DND-41 (cell line): ENCODE results near the gene SH3RF3.

Source experiments
- ATAC-seq: fragments of 200-7000 bp; cut with Tn5 transposase; 3 replicates; pipeline ENCODE4 v1.9.1; 2021; ENCODE audit warnings: low read depth; ENCODE audit not compliant: insufficient read depth
- DNase-seq: peaks from one replicate; pipeline ENCODE4 v3.0.0-alpha.2; 2020
- H2AFZ ChIP-seq: 2 replicates; pipeline ENCODE4 v1.6.0; 2012; ENCODE audit warnings: low read depth, low read length
- H3K27ac ChIP-seq: 2 replicates; pipeline ENCODE4 v1.5.1; 2012; ENCODE audit warnings: low read length, inconsistent platforms
- H3K27me3 ChIP-seq: fragments of 200-600 bp; sonication (generic); 2 replicates; pipeline ENCODE4 v1.6.0; 2012; ENCODE audit warnings: low read length, mild to moderate bottlenecking, inconsistent platforms; ENCODE audit not compliant: insufficient read depth, poor library complexity
- H3K36me3 ChIP-seq: 2 replicates; pipeline ENCODE4 v1.5.1; 2012; ENCODE audit warnings: low read length, inconsistent platforms; ENCODE audit not compliant: insufficient read depth
- H3K4me1 ChIP-seq: 2 replicates; pipeline ENCODE4 v1.5.1; 2012; ENCODE audit warnings: mild to moderate bottlenecking, low read length; ENCODE audit not compliant: insufficient read depth
- H3K4me2 ChIP-seq: 2 replicates; pipeline ENCODE4 v1.6.0; 2012; ENCODE audit warnings: mild to moderate bottlenecking, moderate library complexity, low read length, inconsistent platforms; ENCODE audit not compliant: insufficient read depth
- H3K4me3 ChIP-seq, 2 experiments: fragments of 200-600 bp in 1 of 2; shearing (Covaris generic) in 1 of 2; 2 replicates each; pipeline ENCODE4 v1.5.1; 2012 to 2016; ENCODE audit warnings: inconsistent platforms in 2 of 2, low read length in 2 of 2, mild to moderate bottlenecking in 2 of 2, low read depth in 1 of 2, moderate library complexity in 1 of 2
- H3K79me2 ChIP-seq: 2 replicates; pipeline ENCODE4 v1.6.0; 2012; ENCODE audit warnings: low read length, inconsistent platforms; ENCODE audit not compliant: insufficient read depth
- H3K9ac ChIP-seq: 2 replicates; pipeline ENCODE4 v1.6.0; 2012; ENCODE audit warnings: low read depth, mild to moderate bottlenecking, inconsistent platforms, low read length, moderate library complexity
- H3K9me3 ChIP-seq: 2 replicates; pipeline ENCODE4 v1.5.1; 2012; ENCODE audit warnings: low read length, moderate library complexity, mild to moderate bottlenecking, inconsistent platforms; ENCODE audit not compliant: insufficient read depth, severe bottlenecking
- H4K20me1 ChIP-seq: 2 replicates; pipeline ENCODE4 v1.6.0; 2012; ENCODE audit warnings: low read length; ENCODE audit not compliant: insufficient read depth
- EZH2 ChIP-seq: IDR thresholded peaks from 3 replicates; pipeline ENCODE4 v1.6.1; 2012; ENCODE audit warnings: borderline replicate concordance, low read depth, mild to moderate bottlenecking, moderate library complexity, low read length, inconsistent platforms; ENCODE audit not compliant: severe bottlenecking
- TF ChIP-seq, protein P1 (sequence below): IDR thresholded peaks from 2 replicates; pipeline ENCODE4 v1.5.1; 2012; ENCODE audit warnings: borderline replicate concordance, low read length, moderate library complexity, mild to moderate bottlenecking; ENCODE audit not compliant: poor library complexity, severe bottlenecking; ENCODE audit errors: extremely low read depth

The SH3RF3 gene

DNA sequence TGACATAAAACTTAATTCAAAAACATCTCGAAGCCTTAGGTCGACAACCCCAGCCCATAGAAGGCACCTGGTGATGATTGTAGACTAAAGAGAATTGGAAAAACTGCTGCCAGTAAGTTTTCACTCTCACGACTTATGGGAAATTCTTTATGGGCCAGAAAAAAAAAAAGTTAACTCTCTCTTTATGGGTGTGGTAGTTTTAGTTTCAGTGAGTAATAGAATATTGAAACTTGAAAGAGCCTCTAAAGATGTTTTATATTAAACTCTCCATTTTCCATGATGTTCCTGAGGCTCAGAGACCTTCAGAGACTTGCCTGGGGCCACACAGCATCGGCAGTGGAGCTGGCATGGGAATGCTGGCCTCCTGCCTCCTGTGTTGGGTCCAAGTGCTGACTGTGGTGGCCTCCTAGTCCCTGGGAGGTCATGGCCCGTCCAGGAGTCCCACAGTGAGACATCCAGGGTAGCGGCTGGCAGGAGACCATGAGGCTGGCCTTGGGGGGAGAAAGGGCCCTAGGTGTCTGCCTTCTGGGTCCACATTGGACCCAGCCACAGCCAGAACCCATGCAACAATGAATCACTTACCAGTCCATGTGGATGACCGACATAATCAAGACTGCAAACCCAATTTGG lies 325.9 kb downstream of the SH3RF3 start:
- H3K4me1 ChIP-seq = no peaks in the 10 kb centered on the region

GRCh38 chr2:109455731-109456691 lies 327.0 kb downstream of the SH3RF3 start:
- Histone ChIP-seq H2AFZ (no peak overlapping the region), H3K36me3 (no peaks in the 10 kb centered on the region), H3K4me2 (no peak overlapping the region), H3K79me2 (no peaks in the 10 kb centered on the region), H4K20me1 (0 out of 2 replicates have a peak, but pooled peaks cover under 1% of the 10 kb centered on the region), H3K9ac (no peak overlapping the region), H3K4me3 (no peak overlapping the region), H3K9me3 (no peaks in the 10 kb centered on the region), H3K27ac (no peak overlapping the region), H3K27me3 (peaks cover 12% of the 10 kb centered on the region), H3K4me1 (no peaks in the 10 kb centered on the region)
- ATAC-seq = no peak
- TF ChIP-seq, protein P1, sequence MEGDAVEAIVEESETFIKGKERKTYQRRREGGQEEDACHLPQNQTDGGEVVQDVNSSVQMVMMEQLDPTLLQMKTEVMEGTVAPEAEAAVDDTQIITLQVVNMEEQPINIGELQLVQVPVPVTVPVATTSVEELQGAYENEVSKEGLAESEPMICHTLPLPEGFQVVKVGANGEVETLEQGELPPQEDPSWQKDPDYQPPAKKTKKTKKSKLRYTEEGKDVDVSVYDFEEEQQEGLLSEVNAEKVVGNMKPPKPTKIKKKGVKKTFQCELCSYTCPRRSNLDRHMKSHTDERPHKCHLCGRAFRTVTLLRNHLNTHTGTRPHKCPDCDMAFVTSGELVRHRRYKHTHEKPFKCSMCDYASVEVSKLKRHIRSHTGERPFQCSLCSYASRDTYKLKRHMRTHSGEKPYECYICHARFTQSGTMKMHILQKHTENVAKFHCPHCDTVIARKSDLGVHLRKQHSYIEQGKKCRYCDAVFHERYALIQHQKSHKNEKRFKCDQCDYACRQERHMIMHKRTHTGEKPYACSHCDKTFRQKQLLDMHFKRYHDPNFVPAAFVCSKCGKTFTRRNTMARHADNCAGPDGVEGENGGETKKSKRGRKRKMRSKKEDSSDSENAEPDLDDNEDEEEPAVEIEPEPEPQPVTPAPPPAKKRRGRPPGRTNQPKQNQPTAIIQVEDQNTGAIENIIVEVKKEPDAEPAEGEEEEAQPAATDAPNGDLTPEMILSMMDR = no peak
- TF ChIP-seq EZH2 = no peak
- no peak for DNase-seq

More for the DNA sequence above, 325.9 kb downstream of the SH3RF3 start:
- H3K27ac ChIP-seq = no peak overlapping the region
- no peak overlapping the region for H2AFZ ChIP-seq
- TF ChIP-seq, protein P1 = no peak
- no peak for TF ChIP-seq EZH2
- H3K27me3 ChIP-seq = peaks cover 14% of the 10 kb centered on the region
- no peak overlapping the region for H3K4me3 ChIP-seq
- no peaks in the 10 kb centered on the region for H3K79me2 ChIP-seq
- no peak for DNase-seq
- H3K9me3 ChIP-seq = no peaks in the 10 kb centered on the region
- H3K4me2 ChIP-seq = no peak overlapping the region
- no peak for ATAC-seq
- H3K9ac ChIP-seq = no peak overlapping the region
- 0 out of 2 replicates have a peak, but pooled peaks cover 3% of the 10 kb centered on the region for H4K20me1 ChIP-seq
- H3K36me3 ChIP-seq = no peaks in the 10 kb centered on the region

GRCh38 chr2:109456776-109457175 lies 327.8 kb downstream of the SH3RF3 start:
- no peaks in the 10 kb centered on the region for H3K79me2 ChIP-seq

More at GRCh38 chr2:109456776-109457175, 327.8 kb downstream of the SH3RF3 start:
- Histone ChIP-seq H2AFZ (no peak overlapping the region), H3K4me3 (no peak overlapping the region), H3K9ac (no peak overlapping the region), H3K27ac (no peak overlapping the region), H3K4me2 (no peak overlapping the region), H4K20me1 (no peaks in the 10 kb centered on the region), H3K4me1 (no peaks in the 10 kb centered on the region), H3K27me3 (peaks cover 5% of the 10 kb centered on the region), H3K36me3 (no peaks in the 10 kb centered on the region), H3K9me3 (no peaks in the 10 kb centered on the region)
- TF ChIP-seq, protein P1 = no peak
- no peak for TF ChIP-seq EZH2
- DNase-seq (no peak), ATAC-seq (no peak)
